ENCODE data around the gene FNIP2. TPM values are rescaled to one million over a fixed set of nuclear protein-coding genes. Genes with fewer than 3 reads are reported as not detected.
A peak's percentile ranks its signal among the peaks of the same experiment; 100 is the strongest.
"Not testable (repeated sequence)": the region's sequence is repeated elsewhere in the genome, so short reads cannot be mapped to it uniquely, and the experiment has no call there.

FNIP2 gene
- total RNA-seq, 6 donors from 2014 or later: 70.4 to 103 (median 83.2) TPM

DNA sequence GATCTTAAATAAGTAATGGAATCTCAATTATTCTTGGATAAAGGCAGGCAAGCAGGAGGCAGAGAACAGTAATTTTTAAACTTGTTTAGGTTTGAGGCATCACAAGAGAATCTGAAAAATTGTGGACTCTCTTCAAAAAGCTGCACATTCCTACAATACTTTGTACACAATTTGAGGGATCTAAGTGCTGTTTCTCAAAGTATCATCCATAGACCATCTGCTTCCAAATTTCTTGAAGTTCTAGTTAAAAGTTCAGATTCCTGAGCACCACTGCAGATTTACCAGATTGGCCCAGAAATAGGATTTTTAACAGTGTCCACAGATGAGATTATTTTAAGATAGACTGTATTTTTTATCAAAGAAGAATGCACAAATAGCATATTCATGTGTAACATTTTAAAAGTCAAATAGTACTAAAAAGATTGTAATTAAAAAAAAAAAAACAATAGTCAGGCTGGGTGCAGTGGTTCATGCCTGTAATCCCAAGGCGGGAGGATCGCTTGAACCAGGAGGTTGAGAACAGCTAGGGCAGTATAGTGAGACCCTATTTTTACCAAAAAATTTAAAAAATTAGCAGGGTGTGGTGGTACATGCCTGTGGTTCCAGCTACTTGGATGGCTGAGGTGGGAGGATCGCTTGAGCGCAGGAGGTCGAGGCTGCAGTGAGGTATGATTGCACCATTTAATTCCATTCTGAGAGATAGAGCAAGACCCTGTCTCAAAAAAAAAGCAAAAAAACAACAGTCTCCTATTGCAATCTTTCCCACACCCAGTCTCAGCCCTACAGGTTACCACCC, 14.2 kb upstream of the FNIP2 start:
- H3K27me3 ChIP-seq: no peaks in the 10 kb centered on the region
- H3K4me1 ChIP-seq: peaks cover 0 to 5% (median 0%) of the 10 kb centered on the region in 4 donors
- no peaks in the 10 kb centered on the region for H3K36me3 ChIP-seq
- DNase-seq (no peak), ATAC-seq (ENCODE audit: low FRiP score in 2 of 2) (no peak)
- TF ChIP-seq, protein P1, sequence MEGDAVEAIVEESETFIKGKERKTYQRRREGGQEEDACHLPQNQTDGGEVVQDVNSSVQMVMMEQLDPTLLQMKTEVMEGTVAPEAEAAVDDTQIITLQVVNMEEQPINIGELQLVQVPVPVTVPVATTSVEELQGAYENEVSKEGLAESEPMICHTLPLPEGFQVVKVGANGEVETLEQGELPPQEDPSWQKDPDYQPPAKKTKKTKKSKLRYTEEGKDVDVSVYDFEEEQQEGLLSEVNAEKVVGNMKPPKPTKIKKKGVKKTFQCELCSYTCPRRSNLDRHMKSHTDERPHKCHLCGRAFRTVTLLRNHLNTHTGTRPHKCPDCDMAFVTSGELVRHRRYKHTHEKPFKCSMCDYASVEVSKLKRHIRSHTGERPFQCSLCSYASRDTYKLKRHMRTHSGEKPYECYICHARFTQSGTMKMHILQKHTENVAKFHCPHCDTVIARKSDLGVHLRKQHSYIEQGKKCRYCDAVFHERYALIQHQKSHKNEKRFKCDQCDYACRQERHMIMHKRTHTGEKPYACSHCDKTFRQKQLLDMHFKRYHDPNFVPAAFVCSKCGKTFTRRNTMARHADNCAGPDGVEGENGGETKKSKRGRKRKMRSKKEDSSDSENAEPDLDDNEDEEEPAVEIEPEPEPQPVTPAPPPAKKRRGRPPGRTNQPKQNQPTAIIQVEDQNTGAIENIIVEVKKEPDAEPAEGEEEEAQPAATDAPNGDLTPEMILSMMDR (IDR thresholded peaks at IDR 0.05): no peak
- TF ChIP-seq POLR2AphosphoS5 (IDR thresholded peaks at IDR 0.05) (no peak), EP300 (IDR thresholded peaks at IDR 0.05) (no peak), POLR2A (IDR thresholded peaks at IDR 0.05) (no peak)
- H3K9me3 ChIP-seq: no peaks in the 10 kb centered on the region
- no peak overlapping the region for H3K27ac ChIP-seq
- 98% methylated on average over 5 of the region's 5 CpGs for WGBS, 2 donors
- no peak overlapping the region for H3K4me3 ChIP-seq

DNA sequence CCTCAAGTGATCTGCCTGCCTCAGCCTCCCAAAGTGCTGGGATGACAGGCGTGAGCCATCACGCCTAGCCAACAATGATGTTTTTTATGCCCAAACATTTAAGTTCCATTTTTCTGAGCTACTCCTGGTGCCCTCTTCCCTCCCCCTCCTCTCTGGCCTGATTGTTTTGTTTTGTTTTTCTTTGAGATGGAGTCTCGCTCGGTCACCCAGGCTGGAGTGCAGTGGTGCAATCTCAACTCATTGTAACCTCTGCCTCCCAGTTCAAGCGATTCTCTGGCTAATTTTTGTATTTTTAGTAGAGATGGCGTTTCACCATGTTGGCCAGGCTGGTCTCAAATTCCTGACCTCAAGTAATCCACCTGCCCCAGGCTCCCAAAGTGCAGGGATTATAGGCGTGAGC, 13.0 kb upstream of the FNIP2 start:
- WGBS, 2 donors: 94 to 96% methylated on average over 7 of the region's 7 CpGs
- not testable (repeated sequence) for H3K36me3 ChIP-seq; H3K27me3 ChIP-seq; H3K4me3 ChIP-seq; H3K9me3 ChIP-seq; DNase-seq; H3K27ac ChIP-seq; ATAC-seq (ENCODE audit: low FRiP score in 2 of 2); H3K4me1 ChIP-seq

DNA sequence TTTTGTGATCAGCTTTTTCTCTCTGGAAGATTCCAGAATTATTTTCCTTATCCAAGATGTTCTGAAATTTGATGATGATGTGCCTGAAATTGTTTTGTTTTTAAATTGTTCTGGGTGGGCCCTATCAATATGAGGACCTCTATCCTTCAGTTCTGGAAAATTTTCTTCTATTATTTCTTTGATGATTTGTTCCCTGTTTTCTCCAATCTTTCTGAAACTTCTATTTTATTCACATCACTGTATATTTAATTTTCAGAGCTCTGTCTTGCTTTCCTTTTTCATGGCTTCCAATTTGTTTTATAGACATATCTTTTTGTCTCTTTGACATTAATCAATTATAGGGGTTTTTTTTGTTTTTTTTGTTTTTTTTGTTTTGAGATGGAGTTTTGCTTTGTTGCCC, 12.2 kb upstream of the FNIP2 start:
- Histone ChIP-seq H3K27ac (no peak overlapping the region), H3K4me1 (peaks cover 0 to 5% (median 0%) of the 10 kb centered on the region in 4 donors), H3K4me3 (no peak overlapping the region), H3K36me3 (no peaks in the 10 kb centered on the region), H3K27me3 (no peaks in the 10 kb centered on the region), H3K9me3 (no peaks in the 10 kb centered on the region)
- TF ChIP-seq, protein P1 (IDR thresholded peaks at IDR 0.05): no peak
- no peak for TF ChIP-seq POLR2A (IDR thresholded peaks at IDR 0.05)
- no peak for TF ChIP-seq EP300 (IDR thresholded peaks at IDR 0.05)
- TF ChIP-seq POLR2AphosphoS5 (IDR thresholded peaks at IDR 0.05): no peak
- ATAC-seq (ENCODE audit: low FRiP score in 2 of 2): no peak
- DNase-seq: no peak

DNA sequence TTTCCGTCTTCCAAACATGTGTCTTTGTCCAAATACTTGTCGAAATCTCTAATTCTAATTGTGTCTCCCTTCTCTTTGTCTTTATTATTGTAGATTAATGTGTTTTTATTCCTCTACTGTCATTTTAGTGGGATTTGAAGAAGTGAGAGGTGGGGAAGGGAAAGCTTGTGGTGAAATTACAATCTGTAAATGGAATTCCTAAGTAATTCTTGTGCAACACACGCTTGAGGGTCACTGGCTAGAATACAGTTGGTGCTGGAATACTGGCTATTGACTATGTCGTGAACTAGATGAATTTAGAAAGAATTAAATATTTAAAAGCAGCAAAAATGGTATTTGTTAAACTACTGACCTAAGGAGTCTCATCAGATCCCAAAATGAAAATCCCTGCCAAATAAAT, 10.7 kb upstream of the FNIP2 start:
- Histone ChIP-seq H3K27ac (no peak overlapping the region), H3K9me3 (no peaks in the 10 kb centered on the region), H3K36me3 (no peaks in the 10 kb centered on the region), H3K4me3 (no peak overlapping the region), H3K27me3 (no peaks in the 10 kb centered on the region), H3K4me1 (peaks cover 0 to 5% (median 0%) of the 10 kb centered on the region in 4 donors)
- WGBS, 2 donors: 62 to 75% methylated on average over 4 of the region's 4 CpGs
- DNase-seq: no peak
- TF ChIP-seq POLR2AphosphoS5 (IDR thresholded peaks at IDR 0.05) (no peak), EP300 (IDR thresholded peaks at IDR 0.05) (no peak), POLR2A (IDR thresholded peaks at IDR 0.05) (no peak)
- TF ChIP-seq, protein P1 (IDR thresholded peaks at IDR 0.05): no peak
- ATAC-seq (ENCODE audit: low FRiP score in 2 of 2): no peak

DNA sequence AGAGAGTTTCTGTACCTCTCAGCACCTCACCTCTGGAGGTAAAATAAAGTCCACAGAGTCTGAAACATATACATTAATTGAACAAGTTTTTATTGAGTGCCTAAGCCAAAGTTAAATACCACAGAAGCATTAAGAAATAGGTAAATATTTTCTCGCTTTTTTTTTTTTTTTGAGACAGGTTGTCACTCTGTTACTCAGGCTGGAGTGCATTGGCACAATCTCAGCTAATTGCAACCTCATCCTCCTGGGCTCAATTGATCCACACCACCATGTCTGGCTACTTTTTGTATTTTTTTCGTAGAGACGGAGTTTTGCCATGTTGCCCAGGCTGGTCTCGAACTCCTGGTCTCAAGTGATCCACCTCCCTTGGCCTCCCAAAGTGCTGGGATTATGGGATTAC, 10.1 kb upstream of the FNIP2 start:
- Histone ChIP-seq H3K27ac (no peak overlapping the region), H3K36me3 (no peaks in the 10 kb centered on the region), H3K4me3 (no peak overlapping the region), H3K9me3 (no peaks in the 10 kb centered on the region), H3K4me1 (peaks cover 0 to 5% (median 0%) of the 10 kb centered on the region in 4 donors), H3K27me3 (no peaks in the 10 kb centered on the region)
- TF ChIP-seq POLR2AphosphoS5 (IDR thresholded peaks at IDR 0.05) (no peak), POLR2A (IDR thresholded peaks at IDR 0.05) (no peak), EP300 (IDR thresholded peaks at IDR 0.05) (no peak)
- TF ChIP-seq, protein P1 (IDR thresholded peaks at IDR 0.05): no peak
- DNase-seq (no peak), ATAC-seq (ENCODE audit: low FRiP score in 2 of 2) (no peak)
- WGBS, 2 donors: 74 to 82% methylated on average over 4 of the region's 4 CpGs

DNA sequence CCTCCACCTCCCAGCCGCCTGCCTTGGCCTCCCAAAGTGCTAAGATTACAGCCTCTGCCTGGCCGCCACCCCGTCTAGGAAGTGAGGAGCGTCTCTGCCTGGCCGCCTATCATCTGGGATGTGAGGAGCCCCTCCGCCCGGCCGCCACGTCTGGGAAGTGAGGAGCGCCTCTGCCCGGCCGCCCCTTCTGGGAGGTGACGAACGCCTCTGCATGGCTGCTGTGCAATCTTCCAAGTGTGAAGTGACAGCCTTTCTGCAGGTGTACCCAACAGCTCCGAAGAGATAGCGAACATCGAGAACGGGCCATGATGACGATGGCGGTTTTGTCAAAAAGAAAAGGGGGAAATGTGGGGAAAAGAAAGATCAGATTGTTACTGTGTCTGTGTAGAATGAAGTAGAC, 9.3 kb upstream of the FNIP2 start:
- not testable (repeated sequence) for ATAC-seq (ENCODE audit: low FRiP score in 2 of 2); H3K36me3 ChIP-seq; H3K4me3 ChIP-seq; H3K9me3 ChIP-seq; H3K27me3 ChIP-seq; H3K27ac ChIP-seq; H3K4me1 ChIP-seq
- DNase-seq: peak in 1 of 2 donors; percentile 74
- 94 to 99% methylated on average over 15 to 20 of the region's 20 CpGs for WGBS, 2 donors

Data from upper lobe of left lung (tissue), 6 donors.